Measurements from ENCODE around the gene PCP2.

PCP2 gene

GRCh38 chr19:7670790-7671189, 37.3 kb upstream of the PCP2 start:
- TF ChIP-seq CTCF (IDR thresholded peaks at IDR 0.05; ENCODE audit: borderline replicate concordance, insufficient read depth, low read depth, low read length), result no peak
- no peak overlapping the region for H3K4me3 ChIP-seq (ENCODE audit: low read depth, low read length)

GRCh38 chr19:7670150-7670783, 36.7 kb upstream of the PCP2 start:
- H3K4me3 ChIP-seq (ENCODE audit: low read depth, low read length), result no peak overlapping the region

GRCh38 chr19:7669641-7670040, 36.1 kb upstream of the PCP2 start:
- no peak for TF ChIP-seq CTCF (IDR thresholded peaks at IDR 0.05; ENCODE audit: borderline replicate concordance, insufficient read depth, low read depth, low read length)

More at GRCh38 chr19:7670150-7670783, 36.7 kb upstream of the PCP2 start:
- no peak for TF ChIP-seq CTCF (IDR thresholded peaks at IDR 0.05; ENCODE audit: borderline replicate concordance, insufficient read depth, low read depth, low read length)

GRCh38 chr19:7668842-7669241, 35.3 kb upstream of the PCP2 start, which contains the start of gene RETN:
TSS of gene RETN (plus strand) at chr19:7669049. CDS start at chr19:7669327, 278 bp downstream.
- no peak within 1 kb of the TSS for H3K4me3 ChIP-seq (ENCODE audit: low read depth, low read length)
- TF ChIP-seq CTCF (IDR thresholded peaks at IDR 0.05; ENCODE audit: borderline replicate concordance, insufficient read depth, low read depth, low read length), result no peak

More at GRCh38 chr19:7669641-7670040, 36.1 kb upstream of the PCP2 start:
- H3K4me3 ChIP-seq (ENCODE audit: low read depth, low read length), result no peak overlapping the region

GRCh38 chr19:7665076-7665475, 31.6 kb upstream of the PCP2 start:
- H3K4me3 ChIP-seq (ENCODE audit: low read depth, low read length), result no peak overlapping the region
- no peak for TF ChIP-seq CTCF (IDR thresholded peaks at IDR 0.05; ENCODE audit: borderline replicate concordance, insufficient read depth, low read depth, low read length)

- H3K4me3 ChIP-seq (ENCODE audit: low read depth, low read length), result no peak overlapping the region
- TF ChIP-seq CTCF (IDR thresholded peaks at IDR 0.05; ENCODE audit: borderline replicate concordance, insufficient read depth, low read depth, low read length), result no peak
These were observed 30.2 kb upstream of the PCP2 start for GRCh38 chr19:7663706-7664105.

- no peak for TF ChIP-seq CTCF (IDR thresholded peaks at IDR 0.05; ENCODE audit: borderline replicate concordance, insufficient read depth, low read depth, low read length)
- no peak overlapping the region for H3K4me3 ChIP-seq (ENCODE audit: low read depth, low read length)
These were observed 29.1 kb upstream of the PCP2 start for GRCh38 chr19:7662657-7663056.
